H9 (cell line): Measurements from ENCODE around the gene GABBR2. TPM values are rescaled to one million over a fixed set of nuclear protein-coding genes. Genes with fewer than 3 reads are reported as not detected.

ENCODE experiments used
- DNase-seq: peaks from one replicate; pipeline ENCODE4 v3.0.0-alpha.2; 2017
- H2AFZ ChIP-seq: one replicate; pipeline ENCODE4 v1.6.1; 2013; ENCODE audit warnings: mild to moderate bottlenecking, low read length, control low read depth, moderate library complexity
- H2AK5ac ChIP-seq: 2 replicates; pipeline ENCODE4 v1.6.1; 2013; ENCODE audit warnings: low read length, control low read depth, mixed read lengths; ENCODE audit not compliant: insufficient read length
- H2BK120ac ChIP-seq: one replicate; pipeline ENCODE4 v1.6.1; 2013; ENCODE audit warnings: low read depth, mild to moderate bottlenecking, low read length, control low read depth, inconsistent platforms; ENCODE audit not compliant: poor library complexity, severe bottlenecking
- H2BK12ac ChIP-seq: 2 replicates; pipeline ENCODE4 v1.6.1; 2013; ENCODE audit warnings: low read length, control low read depth, mixed read lengths, low read depth; ENCODE audit not compliant: insufficient read length
- H2BK15ac ChIP-seq: 2 replicates; pipeline ENCODE4 v1.6.1; 2013; ENCODE audit warnings: low read depth, low read length, control low read depth
- H2BK20ac ChIP-seq: one replicate; pipeline ENCODE4 v1.6.1; 2013; ENCODE audit warnings: low read depth, mild to moderate bottlenecking, low read length, control low read depth, inconsistent platforms; ENCODE audit not compliant: poor library complexity, severe bottlenecking
- H2BK5ac ChIP-seq: 2 replicates; pipeline ENCODE4 v1.6.1; 2013; ENCODE audit warnings: low read length, control low read depth, mixed read lengths; ENCODE audit not compliant: insufficient read length
- H3K14ac ChIP-seq: 2 replicates; pipeline ENCODE4 v1.6.1; 2013; ENCODE audit warnings: low read length, control low read depth; ENCODE audit not compliant: insufficient read depth
- H3K18ac ChIP-seq: 2 replicates; pipeline ENCODE4 v1.6.1; 2013; ENCODE audit warnings: low read depth, mild to moderate bottlenecking, mixed read lengths, low read length, control low read depth; ENCODE audit not compliant: insufficient read length
- H3K23ac ChIP-seq: 2 replicates; pipeline ENCODE4 v1.6.1; 2013; ENCODE audit warnings: low read length, control low read depth, mixed read lengths, low read depth; ENCODE audit not compliant: insufficient read length
- H3K23me2 ChIP-seq: 2 replicates; pipeline ENCODE4 v1.6.1; 2013; ENCODE audit warnings: low read depth, mild to moderate bottlenecking, mixed read lengths, low read length, control low read depth; ENCODE audit not compliant: insufficient read length, poor library complexity, severe bottlenecking
- H3K27ac ChIP-seq: 2 replicates; pipeline ENCODE4 v1.5.1; 2013; ENCODE audit warnings: low read length, control low read depth, mixed read lengths, low read depth; ENCODE audit not compliant: insufficient read length
- H3K27me3 ChIP-seq: 2 replicates; pipeline ENCODE4 v1.6.1; 2013; ENCODE audit warnings: low read length, control low read depth, inconsistent platforms; ENCODE audit not compliant: insufficient read depth
- H3K4ac ChIP-seq: 2 replicates; pipeline ENCODE4 v1.6.1; 2013; ENCODE audit warnings: low read depth, mild to moderate bottlenecking, control low read depth, inconsistent platforms, low read length, moderate library complexity
- H3K4me1 ChIP-seq: 2 replicates; pipeline ENCODE4 v1.6.1; 2013; ENCODE audit warnings: low read length, control low read depth, inconsistent platforms; ENCODE audit not compliant: insufficient read depth
- H3K4me2 ChIP-seq: 2 replicates; pipeline ENCODE4 v1.6.1; 2013; ENCODE audit warnings: low read length, control low read depth, mixed read lengths; ENCODE audit not compliant: insufficient read length, insufficient read depth
- H3K56ac ChIP-seq: 2 replicates; pipeline ENCODE4 v1.6.1; 2013; ENCODE audit warnings: low read depth, mild to moderate bottlenecking, mixed read lengths, low read length, control low read depth; ENCODE audit not compliant: insufficient read length
- H3K79me1 ChIP-seq: 2 replicates; pipeline ENCODE4 v1.6.1; 2013; ENCODE audit warnings: low read depth, mild to moderate bottlenecking, moderate library complexity, low read length, control low read depth, inconsistent platforms; ENCODE audit not compliant: insufficient read depth, poor library complexity, severe bottlenecking
- H3K79me2 ChIP-seq: 2 replicates; pipeline ENCODE4 v1.6.1; 2013; ENCODE audit warnings: low read length, control low read depth, inconsistent platforms; ENCODE audit not compliant: insufficient read depth
- H3K9ac ChIP-seq: 2 replicates; pipeline ENCODE4 v1.6.1; 2013; ENCODE audit warnings: low read length, control low read depth, mixed read lengths; ENCODE audit not compliant: insufficient read length; ENCODE audit errors: extremely low read depth
- H3K9me3 ChIP-seq: one replicate; pipeline ENCODE4 v1.6.1; 2013; ENCODE audit warnings: low read depth, low read length, inconsistent platforms; ENCODE audit not compliant: control insufficient read depth
- H3T11ph ChIP-seq: one replicate; pipeline ENCODE4 v1.6.1; 2013; ENCODE audit warnings: mild to moderate bottlenecking, low read length, control low read depth, inconsistent platforms
- H4K20me1 ChIP-seq: one replicate; pipeline ENCODE4 v1.6.1; 2013; ENCODE audit not compliant: control insufficient read depth, insufficient read length, insufficient read depth
- H4K5ac ChIP-seq: 2 replicates; pipeline ENCODE4 v1.6.1; 2013; ENCODE audit warnings: low read depth, mild to moderate bottlenecking, mixed read lengths, low read length, control low read depth; ENCODE audit not compliant: insufficient read length
- H4K8ac ChIP-seq: replicated peaks from 2 replicates; pipeline ENCODE4 v1.6.1; 2013; ENCODE audit warnings: low read length, control low read depth, mixed read lengths, low read depth; ENCODE audit not compliant: insufficient read length
- H4K91ac ChIP-seq: 2 replicates; pipeline ENCODE4 v1.6.1; 2013; ENCODE audit warnings: low read depth, mild to moderate bottlenecking, moderate library complexity, mixed read lengths, low read length, control low read depth; ENCODE audit not compliant: insufficient read length
- H3K27ac Mint-ChIP-seq, 3 experiments: 2 replicates in 2 of 3; 3 replicates in 1 of 3; pipeline ENCODE4 v1.8.0; 2020 to 2021; ENCODE audit warnings: mixed read lengths in 3 of 3, mild to moderate bottlenecking in 1 of 3, moderate library complexity in 1 of 3
- H3K27me3 Mint-ChIP-seq: 2 replicates; pipeline ENCODE4 v1.8.0; 2021; ENCODE audit warnings: low read depth, mild to moderate bottlenecking, moderate library complexity, mixed read lengths
- H3K36me3 Mint-ChIP-seq, 3 experiments: 2 replicates in 2 of 3; 3 replicates in 1 of 3; pipeline ENCODE4 v1.8.0; 2020 to 2021; ENCODE audit warnings: low read depth in 3 of 3, mixed read lengths in 3 of 3; ENCODE audit not compliant: insufficient read depth in 1 of 3
- H3K4me1 Mint-ChIP-seq, 2 experiments: 2 replicates each; pipeline ENCODE4 v1.8.0; 2020; ENCODE audit warnings: mixed read lengths in 2 of 2
- H3K4me3 Mint-ChIP-seq, 2 experiments: 2 replicates in 1 of 2; 3 replicates in 1 of 2; pipeline ENCODE4 v1.8.0; 2020 to 2021; ENCODE audit warnings: mild to moderate bottlenecking in 2 of 2, mixed read lengths in 2 of 2, moderate library complexity in 1 of 2
- H3K9me3 Mint-ChIP-seq, 2 experiments: 2 replicates in 1 of 2; 3 replicates in 1 of 2; pipeline ENCODE4 v1.8.0; 2020; ENCODE audit warnings: mild to moderate bottlenecking in 2 of 2, mixed read lengths in 2 of 2, moderate library complexity in 1 of 2
- CTCF ChIP-seq: fragments of 200-600 bp; sonication (generic); conservative IDR thresholded peaks from 3 replicates; pipeline ENCODE4 v1.8.0; 2021; ENCODE audit warnings: antibody characterized with exemption, mild to moderate bottlenecking
- WGBS: extraction: QIAGEN DNeasy Blood & Tissue Kit; methylation state at CpG from one replicate; pipeline ENCODE4 v1.1.7; 2013; ENCODE audit warnings: missing lambda C conversion rate, low lambda C conversion rate, mixed read lengths; ENCODE audit not compliant: insufficient read length; ENCODE audit errors: extremely low coverage; 5-methylcytosine and 5-hydroxymethylcytosine counted together
- total RNA-seq: library from RNA; stranded (reverse); gene quantifications from 2 replicates; pipeline ENCODE4 v1.2.1, GENCODE V29; 2021

Gene GABBR2
- total RNA-seq, 1 experiment from 2014 or later: 0.66 TPM

GRCh38 chr9:98504298-98505282 lies 204.1 kb downstream of the GABBR2 start:
- Histone ChIP-seq H2BK5ac (no peak overlapping the region), H4K8ac (no peak overlapping the region), H3K4me1 (peaks cover 19% of the 10 kb centered on the region), H3K23me2 (no peaks in the 10 kb centered on the region), H2BK12ac (no peak overlapping the region), H3K27ac (no peak overlapping the region), H3K79me1 (no peaks in the 10 kb centered on the region), H3K79me2 (no peaks in the 10 kb centered on the region), H2BK120ac (no peak overlapping the region), H3K4me2 (peak overlapping the region; percentile 46), H3K56ac (no peak overlapping the region), H3K23ac (no peak overlapping the region), H3K18ac (no peak overlapping the region), H4K20me1 (no peaks in the 10 kb centered on the region), H4K91ac (no peak overlapping the region), H3K9ac (no peak overlapping the region), H3T11ph (no peak overlapping the region), H2BK15ac (no peak overlapping the region), H2AFZ (no peak overlapping the region), H3K27me3 (no peaks in the 10 kb centered on the region; the same call in 1 of the 2 replicates), H2AK5ac (no peak overlapping the region), H3K14ac (no peak overlapping the region), H3K4ac (no peak overlapping the region), H3K9me3 (peaks cover 8% of the 10 kb centered on the region), H4K5ac (no peak overlapping the region), H2BK20ac (no peak overlapping the region)
- no peak overlapping the region for H3K4me3 Mint-ChIP-seq
- no peak for TF ChIP-seq CTCF
- H3K36me3 Mint-ChIP-seq: peaks cover 0 to 24% (median 10%) of the 10 kb centered on the region in 3 experiments; a peak in 6 of 7 replicates
- H3K4me1 Mint-ChIP-seq: peaks cover 35 to 37% of the 10 kb centered on the region in 2 experiments
- peak overlapping the region in 1 of 3 experiments; percentile 46; a peak in 2 of 7 replicates for H3K27ac Mint-ChIP-seq
- peak; percentile 28 for DNase-seq
- peaks cover 16 to 25% of the 10 kb centered on the region in 2 experiments for H3K9me3 Mint-ChIP-seq
- WGBS: no CpG with 5 or more reads among the region's 9 CpGs
- peaks cover 36% of the 10 kb centered on the region for H3K27me3 Mint-ChIP-seq
